Measurements from ENCODE around the gene FAM76B.

FAM76B gene

GRCh38 chr11:95792200-95792599, 2.6 kb upstream of the FAM76B start:
- DNase-seq (ENCODE audit: low read depth in 2 of 2), result no peak

DNA sequence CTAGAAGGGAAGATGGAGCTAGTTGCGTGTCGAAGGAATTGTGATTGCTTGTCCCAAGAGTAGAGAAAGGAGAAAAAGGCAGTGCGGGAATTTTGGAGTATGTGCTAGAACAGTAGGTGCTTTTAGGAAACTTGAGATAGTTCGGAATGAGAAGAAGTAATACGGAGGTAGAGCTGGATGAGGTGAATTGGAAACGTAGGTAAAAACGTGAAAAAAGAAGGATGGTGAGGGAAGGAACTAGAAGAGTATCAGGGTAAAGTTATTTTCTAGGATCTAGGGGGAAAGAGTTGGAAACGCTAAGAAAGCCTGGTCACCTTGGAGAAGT, 2.1 kb upstream of the FAM76B start:
- no peak for DNase-seq (ENCODE audit: low read depth in 2 of 2)

- no peak for DNase-seq (ENCODE audit: low read depth in 2 of 2)
Measured at GRCh38 chr11:95790933-95791708, 1.5 kb upstream of the FAM76B start.

DNA sequence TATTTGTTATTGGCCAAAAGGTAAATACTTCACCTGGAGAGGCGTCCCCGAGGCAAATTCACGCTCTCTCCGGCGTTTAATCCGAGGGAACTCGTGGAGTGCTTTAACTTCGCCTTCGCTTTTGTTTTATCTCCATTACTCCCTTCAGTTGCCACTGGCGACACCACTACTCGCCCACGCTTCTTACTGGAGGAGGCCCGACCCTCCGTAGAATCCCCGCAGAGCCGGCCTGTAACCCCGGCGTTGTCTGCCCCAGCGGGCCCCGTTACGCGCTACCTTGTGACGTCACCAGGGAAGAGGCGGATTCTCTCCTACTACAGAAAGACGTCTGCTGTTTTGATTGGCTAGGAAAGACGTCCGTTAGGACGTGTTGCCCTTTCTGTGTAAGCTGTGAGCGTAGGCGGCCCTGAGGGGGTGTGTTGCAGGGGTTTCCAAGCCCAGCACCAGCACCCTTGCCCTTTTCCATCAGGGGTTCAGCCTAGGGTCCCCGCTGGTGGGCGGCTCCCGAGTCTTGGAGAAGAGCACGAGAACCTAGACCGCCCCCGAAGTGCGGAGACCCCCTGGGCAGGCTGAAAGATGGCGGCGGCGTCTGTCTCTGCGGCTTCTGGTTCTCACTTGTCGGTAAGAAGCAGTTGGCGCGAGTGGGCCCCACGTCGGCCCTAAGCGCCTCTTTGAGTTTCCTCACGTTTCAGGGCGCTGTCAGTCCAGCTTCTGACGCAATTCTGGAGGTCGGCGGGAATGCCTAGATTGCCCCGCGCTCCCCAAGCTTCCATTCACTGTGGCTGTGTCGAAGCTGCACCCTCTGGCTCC, 746 bp upstream of the FAM76B start, which contains the start of gene CEP57:
Gene CEP57 (plus strand): TSS at position 376 of the 810 bp plus-strand sequence. CDS start 201 bp downstream, at position 577.
- peak; percentile 97 to 98 for DNase-seq (ENCODE audit: low read depth in 2 of 2)

DNA sequence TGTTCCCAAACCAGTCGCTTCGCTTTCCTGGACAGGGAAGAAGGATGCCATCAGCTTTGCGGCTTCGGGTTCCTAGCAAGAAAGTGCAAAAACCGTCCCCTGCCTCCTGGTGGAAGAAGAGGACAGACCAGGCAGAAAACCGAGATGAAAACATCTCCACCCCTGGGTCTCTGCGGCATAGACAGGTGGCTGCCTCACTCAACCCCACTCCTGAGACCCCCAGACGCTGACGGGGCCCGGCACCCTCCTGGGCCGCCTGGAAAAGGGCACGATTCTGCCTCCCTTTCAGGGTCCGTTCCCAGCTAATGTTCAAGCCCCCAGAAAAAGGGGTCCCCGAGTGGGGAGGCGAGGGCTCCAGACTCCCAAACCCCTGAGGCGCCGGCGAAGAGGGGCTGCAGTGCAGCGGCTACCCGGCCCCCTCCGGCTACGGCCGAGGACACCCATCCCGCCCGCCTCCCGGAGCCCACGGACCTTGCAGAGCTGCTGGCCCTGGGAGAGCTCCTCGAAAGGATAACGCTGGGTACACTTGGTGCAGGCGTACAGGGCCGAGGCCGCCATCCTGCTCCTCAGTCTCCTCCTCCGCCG, 569 bp downstream of the FAM76B start:
- DNase-seq (ENCODE audit: low read depth in 2 of 2), result no peak

DNA sequence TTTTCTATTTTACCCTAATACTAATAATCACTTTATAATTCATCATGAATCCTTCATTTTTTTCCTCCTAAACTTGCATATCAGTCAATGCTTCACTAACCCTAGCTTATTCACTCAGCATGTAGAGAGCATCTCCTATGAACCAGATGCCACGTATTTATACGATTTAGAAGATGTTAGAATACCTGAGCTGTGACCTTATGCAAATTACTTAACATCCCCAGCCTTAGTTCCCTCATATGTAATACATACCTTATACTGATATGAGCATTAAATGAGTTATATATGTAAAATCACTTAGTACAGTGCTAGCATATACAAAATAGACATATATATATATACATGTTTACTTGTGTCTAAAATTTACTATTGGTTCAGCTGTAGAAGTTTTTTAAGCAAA, 9.0 kb downstream of the FAM76B start:
- DNase-seq (ENCODE audit: low read depth in 2 of 2), result no peak

GRCh38 chr11:95778699-95779098, 10.9 kb downstream of the FAM76B start:
- DNase-seq (ENCODE audit: low read depth in 2 of 2), result no peak

DNA sequence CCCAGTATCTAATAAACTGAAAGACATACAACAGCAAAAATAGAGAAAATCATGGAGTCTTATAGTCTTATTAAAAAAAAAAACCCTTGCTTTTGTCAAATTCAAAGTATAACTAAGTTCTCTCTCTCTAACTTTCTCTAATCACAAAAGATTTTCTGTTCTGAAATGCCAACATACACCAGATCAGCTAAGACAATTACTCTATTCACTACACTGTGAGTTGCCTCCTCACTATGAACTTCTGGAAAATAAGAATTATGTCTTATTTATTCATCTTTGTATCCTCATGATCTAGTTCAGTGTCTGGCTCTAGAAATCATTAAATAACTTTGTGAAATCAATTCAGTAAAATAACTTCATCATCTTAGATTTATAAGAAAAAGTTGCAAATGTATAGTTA, 12.7 kb downstream of the FAM76B start:
- DNase-seq (ENCODE audit: low read depth in 2 of 2), result no peak

- DNase-seq (ENCODE audit: low read depth in 2 of 2), result no peak
Measured at GRCh38 chr11:95768521-95768920, 21.1 kb downstream of the FAM76B start.

GRCh38 chr11:95767498-95767897, 22.1 kb downstream of the FAM76B start:
- peak in 1 of 2 experiments; percentile 33 for DNase-seq (ENCODE audit: low read depth in 2 of 2)

- no peak for DNase-seq (ENCODE audit: low read depth in 2 of 2)
Measured at GRCh38 chr11:95766701-95767100, 22.9 kb downstream of the FAM76B start.

- DNase-seq (ENCODE audit: low read depth in 2 of 2), result peak; percentile 28 to 29
Measured at GRCh38 chr11:95764267-95764898, 25.2 kb downstream of the FAM76B start.

- DNase-seq (ENCODE audit: low read depth in 2 of 2), result peak; percentile 26 to 27
Measured at GRCh38 chr11:95762534-95762933, 27.0 kb downstream of the FAM76B start.

GRCh38 chr11:95760941-95761340, 28.6 kb downstream of the FAM76B start:
- DNase-seq (ENCODE audit: low read depth in 2 of 2), result no peak

DNA sequence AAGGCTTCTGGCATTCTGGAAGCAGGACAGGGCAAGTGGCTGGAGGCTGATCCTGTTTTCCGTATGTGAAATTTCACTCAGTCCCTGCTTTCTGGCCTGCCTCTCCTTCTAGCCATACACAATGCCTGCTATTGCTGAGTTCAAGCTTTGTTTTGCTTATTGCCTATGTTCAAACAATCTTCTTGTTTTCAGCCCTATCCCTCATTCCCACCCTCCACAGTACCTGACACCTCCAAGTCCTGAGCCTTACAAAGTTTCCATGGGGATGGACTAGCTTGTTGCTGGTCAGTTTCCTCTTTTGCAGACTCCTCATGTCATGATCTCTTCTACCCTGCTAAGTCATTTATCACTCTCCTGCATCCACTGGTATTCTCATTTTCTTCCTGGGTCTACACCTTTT, 38.1 kb downstream of the FAM76B start:
- DNase-seq (ENCODE audit: low read depth in 2 of 2), result no peak

DNA sequence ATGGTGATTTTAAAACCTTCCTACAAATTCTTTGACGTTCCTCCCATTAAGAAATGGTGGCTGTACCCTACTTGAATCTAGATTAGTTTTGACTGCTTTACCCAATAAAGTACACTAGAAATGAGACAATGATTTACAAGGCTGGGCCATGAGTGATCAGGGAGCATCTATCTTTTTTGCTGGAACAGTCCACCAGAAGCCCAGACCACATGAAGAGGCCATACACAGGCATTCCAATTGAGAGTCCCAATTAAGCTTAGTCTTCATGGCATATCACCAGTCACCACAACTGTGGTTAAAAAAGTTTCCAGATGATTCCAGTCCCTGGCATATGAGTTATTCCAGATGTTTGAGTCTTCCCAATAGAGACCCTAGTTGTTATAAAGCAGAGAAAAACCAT, 39.5 kb downstream of the FAM76B start:
- no peak for DNase-seq (ENCODE audit: low read depth in 2 of 2)

DNA sequence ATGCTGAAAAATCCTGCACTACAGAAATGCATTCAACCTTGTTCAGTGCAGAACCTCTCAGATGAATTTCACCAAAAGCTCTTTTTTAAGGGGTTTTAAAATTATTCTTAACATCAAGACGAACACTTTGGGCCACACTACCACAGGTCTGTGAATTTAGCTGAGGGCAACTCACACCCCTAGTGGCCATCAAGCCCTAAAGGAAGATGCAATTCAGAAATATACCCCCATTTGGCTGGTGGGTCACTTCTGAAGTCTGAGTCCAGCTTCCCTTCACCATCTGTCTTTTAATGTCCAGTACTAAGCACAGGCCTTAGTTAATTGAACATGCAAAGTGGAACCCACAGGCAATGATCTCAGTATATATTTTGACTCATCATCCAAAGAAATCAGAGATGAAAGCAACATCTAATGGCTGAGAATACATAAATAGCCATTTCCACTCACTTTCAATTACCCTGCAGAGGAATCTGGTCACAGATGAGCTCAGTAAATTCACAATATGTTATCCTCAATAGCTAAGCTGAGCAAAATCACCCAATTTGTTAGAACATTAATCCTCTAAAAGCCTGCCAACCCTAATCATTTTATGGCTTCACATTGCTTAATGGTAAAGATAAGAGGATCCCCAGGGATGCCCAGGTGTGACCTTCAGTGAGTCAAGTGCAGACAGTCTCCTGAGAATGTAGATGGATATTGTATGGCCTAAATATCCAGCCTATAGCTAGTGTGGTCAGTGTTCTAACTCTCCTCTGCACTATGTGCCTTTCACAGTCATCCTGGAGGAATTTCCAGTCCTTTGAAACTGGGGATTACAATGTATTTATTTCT, 50.3 kb downstream of the FAM76B start:
- no peak for DNase-seq (ENCODE audit: low read depth in 2 of 2)

- DNase-seq (ENCODE audit: low read depth in 2 of 2), result no peak
Measured at GRCh38 chr11:95736809-95737208, 52.8 kb downstream of the FAM76B start.

- DNase-seq (ENCODE audit: low read depth in 2 of 2), result no peak
Measured at GRCh38 chr11:95736355-95736754, 53.2 kb downstream of the FAM76B start.

GRCh38 chr11:95734009-95734572, 55.5 kb downstream of the FAM76B start:
- DNase-seq (ENCODE audit: low read depth in 2 of 2), result no peak
